CD14-positive monocyte (primary cell): ENCODE results near the gene ZFPL1. TPM values are rescaled to one million over a fixed set of nuclear protein-coding genes. Genes with fewer than 3 reads are reported as not detected.
A peak's percentile ranks its signal among the peaks of the same experiment; 100 is the strongest.

Experiments
- DNase-seq, 3 donors: peaks; one replicate each; pipeline ENCODE4 v3.0.0-alpha.2; 2011 to 2022
- H2AFZ ChIP-seq: 2 replicates; pipeline ENCODE4 v1.6.0; 2012; ENCODE audit warnings: mild to moderate bottlenecking, low read depth, low read length, inconsistent platforms; ENCODE audit not compliant: insufficient read depth, poor library complexity, severe bottlenecking
- H3K27ac ChIP-seq, 2 donors: 1 replicate in 1 of 2; 2 replicates in 1 of 2; pipeline ENCODE4 v1.5.1; 2012 to 2013; ENCODE audit warnings: low read length in 2 of 2, control low read depth in 1 of 2, inconsistent platforms in 1 of 2, low read depth in 1 of 2, mild to moderate bottlenecking in 1 of 2
- H3K27me3 ChIP-seq, 2 donors: one replicate each; pipeline versions ENCODE4 v1.6.0 to v1.6.1; 2011 to 2013; ENCODE audit warnings: low read length in 2 of 2; ENCODE audit not compliant: control insufficient read depth in 2 of 2, insufficient read depth in 2 of 2
- H3K36me3 ChIP-seq, 2 donors: replicated peaks in 1 of 2; 1 replicate in 1 of 2; 2 replicates in 1 of 2; pipeline versions ENCODE4 v1.5.1 to v1.6.1; 2012 to 2013; ENCODE audit warnings: low read length in 2 of 2, control low read depth in 1 of 2, inconsistent platforms in 1 of 2, mild to moderate bottlenecking in 1 of 2; ENCODE audit not compliant: insufficient read depth in 2 of 2, control insufficient read depth in 1 of 2
- H3K4me1 ChIP-seq, 2 donors: 1 replicate in 1 of 2; 2 replicates in 1 of 2; pipeline versions ENCODE4 v1.5.1 to v1.6.1; 2012 to 2013; ENCODE audit warnings: low read length in 2 of 2, control low read depth in 1 of 2, inconsistent platforms in 1 of 2, mild to moderate bottlenecking in 1 of 2, moderate library complexity in 1 of 2; ENCODE audit not compliant: insufficient read depth in 2 of 2, control insufficient read depth in 1 of 2
- H3K4me2 ChIP-seq: replicated peaks from 2 replicates; pipeline ENCODE3; 2012; ENCODE audit warnings: low read length, moderate library complexity, mild to moderate bottlenecking; ENCODE audit not compliant: poor library complexity, severe bottlenecking; ENCODE audit errors: extremely low read depth
- H3K4me3 ChIP-seq, 3 experiments: fragments of 200-600 bp in 1 of 3; sonication (generic) in 1 of 3; replicated peaks in 1 of 3; 1 replicate in 2 of 3; 2 replicates in 1 of 3; pipeline ENCODE4 v1.5.1; 2011 to 2013; ENCODE audit warnings: low read length in 3 of 3, mild to moderate bottlenecking in 3 of 3, control low read depth in 2 of 3, low read depth in 2 of 3, inconsistent platforms in 1 of 3, moderate library complexity in 1 of 3
- H3K79me2 ChIP-seq: 2 replicates; pipeline ENCODE4 v1.6.0; 2012; ENCODE audit warnings: mild to moderate bottlenecking, control low read depth, inconsistent platforms, low read length, moderate library complexity; ENCODE audit not compliant: insufficient read depth
- H3K9ac ChIP-seq: 2 replicates; pipeline ENCODE4 v1.6.0; 2017; ENCODE audit warnings: low read length, mild to moderate bottlenecking; ENCODE audit not compliant: insufficient read depth, poor library complexity, severe bottlenecking
- H3K9me3 ChIP-seq, 2 donors: replicated peaks in 1 of 2; 1 replicate in 1 of 2; 2 replicates in 1 of 2; pipeline versions ENCODE4 v1.5.1 to v1.6.1; 2012 to 2013; ENCODE audit warnings: low read length in 2 of 2, control low read depth in 1 of 2; ENCODE audit not compliant: control insufficient read depth in 1 of 2, insufficient read depth in 1 of 2
- H4K20me1 ChIP-seq: 2 replicates; pipeline ENCODE4 v1.6.0; 2012; ENCODE audit warnings: mild to moderate bottlenecking, low read length, control low read depth, moderate library complexity; ENCODE audit not compliant: insufficient read depth
- H3K27ac Mint-ChIP-seq, 7 donors: one replicate each; pipeline ENCODE4 v1.8.0; 2020; ENCODE audit warnings: mild to moderate bottlenecking in 7 of 7, mixed read lengths in 7 of 7, moderate library complexity in 6 of 7, inconsistent platforms in 2 of 7
- H3K27me3 Mint-ChIP-seq, 3 donors: one replicate each; pipeline ENCODE4 v1.8.0; 2021 to 2022; ENCODE audit warnings: low read depth in 3 of 3, mild to moderate bottlenecking in 3 of 3, mixed read lengths in 3 of 3, moderate library complexity in 3 of 3, inconsistent platforms in 1 of 3
- H3K36me3 Mint-ChIP-seq, 2 donors: one replicate each; pipeline ENCODE4 v1.8.0; 2020; ENCODE audit warnings: mixed read lengths in 2 of 2, inconsistent platforms in 1 of 2, mild to moderate bottlenecking in 1 of 2
- H3K4me1 Mint-ChIP-seq: one replicate; pipeline ENCODE4 v1.8.0; 2020; ENCODE audit warnings: mild to moderate bottlenecking, mixed read lengths
- H3K4me3 Mint-ChIP-seq, 2 donors: one replicate each; pipeline ENCODE4 v1.8.0; 2020; ENCODE audit warnings: mild to moderate bottlenecking in 2 of 2, mixed read lengths in 2 of 2, moderate library complexity in 1 of 2
- H3K9me3 Mint-ChIP-seq, 7 donors: one replicate each; pipeline ENCODE4 v1.8.0; 2020 to 2022; ENCODE audit warnings: mixed read lengths in 7 of 7, mild to moderate bottlenecking in 6 of 7, moderate library complexity in 6 of 7, inconsistent platforms in 2 of 7
- WGBS: methylation state at CpG from one replicate; pipeline ENCODE4 v1.1.5; 2013; ENCODE audit warnings: missing lambda C conversion rate; ENCODE audit not compliant: insufficient coverage; 5-methylcytosine and 5-hydroxymethylcytosine counted together
- intact Hi-C, 2 donors: fragments of 100-400 bp; cut with micrococcal nuclease; formaldehyde crosslinking; loops; one replicate each; pipeline versions ENCODE4 v1.15.0 to v1.15.1; 2023
- polyA plus RNA-seq, 3 donors: library from polyadenylated mRNA; depleted of rRNA in 1 of 3; unstranded in 2 of 3; stranded (reverse) in 1 of 3; fragments of 300-500 nt in 2 of 3; fragments of >200 nt in 1 of 3; fragmentation: Illumina TruSeq in 2 of 3; gene quantifications; 1 replicate in 2 of 3; 2 replicates in 1 of 3; pipeline ENCODE4 v1.2.3, GENCODE V29; 2012 to 2021
- TF ChIP-seq, protein P1 (sequence below): fragments of 200-600 bp; IDR thresholded peaks from one replicate; pipeline ENCODE4 v1.8.0; 2022; ENCODE audit warnings: antibody characterized with exemption, mild to moderate bottlenecking

The ZFPL1 gene
- polyA plus RNA-seq, 3 donors, result 25.1 to 41.1 (median 27.2) TPM

- H4K20me1 ChIP-seq, result peaks cover 25% of the 10 kb centered on the region
- peaks cover 45% of the 10 kb centered on the region for H3K4me1 Mint-ChIP-seq
- peak overlapping the region; percentile 82 to 90 for H3K4me3 Mint-ChIP-seq
- H3K4me3 ChIP-seq, result peak overlapping the region; percentile 60 to 93 (median 91)
- intact Hi-C loops, result loop anchor here in 1 of 2 donors (2.0 kb wide), 1 partner anchor 18 kb away; the partner anchor contains the start of gene SYVN1
- H2AFZ ChIP-seq, result peak overlapping the region; percentile 87
- peak overlapping the region in 1 of 2 donors; percentile 85 for H3K27ac ChIP-seq
- no peaks in the 10 kb centered on the region for H3K9me3 ChIP-seq
- H3K79me2 ChIP-seq, result peaks cover 37% of the 10 kb centered on the region
- H3K9ac ChIP-seq, result peak overlapping the region; percentile 89
- peaks cover 13 to 22% (median 15%) of the 10 kb centered on the region in 3 donors for H3K27me3 Mint-ChIP-seq
- H3K9me3 Mint-ChIP-seq, result peaks cover 0 to 6% (median 0%) of the 10 kb centered on the region in 7 donors
- peak overlapping the region; percentile 93 for H3K4me2 ChIP-seq
- H3K27me3 ChIP-seq, result peaks cover 0 to 15% of the 10 kb centered on the region in 2 donors
- H3K36me3 ChIP-seq, result peaks cover 29 to 33% of the 10 kb centered on the region in 2 donors
- TF ChIP-seq, protein P1, sequence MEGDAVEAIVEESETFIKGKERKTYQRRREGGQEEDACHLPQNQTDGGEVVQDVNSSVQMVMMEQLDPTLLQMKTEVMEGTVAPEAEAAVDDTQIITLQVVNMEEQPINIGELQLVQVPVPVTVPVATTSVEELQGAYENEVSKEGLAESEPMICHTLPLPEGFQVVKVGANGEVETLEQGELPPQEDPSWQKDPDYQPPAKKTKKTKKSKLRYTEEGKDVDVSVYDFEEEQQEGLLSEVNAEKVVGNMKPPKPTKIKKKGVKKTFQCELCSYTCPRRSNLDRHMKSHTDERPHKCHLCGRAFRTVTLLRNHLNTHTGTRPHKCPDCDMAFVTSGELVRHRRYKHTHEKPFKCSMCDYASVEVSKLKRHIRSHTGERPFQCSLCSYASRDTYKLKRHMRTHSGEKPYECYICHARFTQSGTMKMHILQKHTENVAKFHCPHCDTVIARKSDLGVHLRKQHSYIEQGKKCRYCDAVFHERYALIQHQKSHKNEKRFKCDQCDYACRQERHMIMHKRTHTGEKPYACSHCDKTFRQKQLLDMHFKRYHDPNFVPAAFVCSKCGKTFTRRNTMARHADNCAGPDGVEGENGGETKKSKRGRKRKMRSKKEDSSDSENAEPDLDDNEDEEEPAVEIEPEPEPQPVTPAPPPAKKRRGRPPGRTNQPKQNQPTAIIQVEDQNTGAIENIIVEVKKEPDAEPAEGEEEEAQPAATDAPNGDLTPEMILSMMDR, result no peak
- peaks cover 44 to 48% of the 10 kb centered on the region in 2 donors for H3K36me3 Mint-ChIP-seq
- no peak for DNase-seq
- peaks cover 35 to 53% of the 10 kb centered on the region in 2 donors for H3K4me1 ChIP-seq
- WGBS, result 25% methylated on average over 68 of the region's 68 CpGs
- peak overlapping the region in 5 of 7 donors; percentile 22 to 84 (median 62) for H3K27ac Mint-ChIP-seq
Measured at GRCh38 chr11:65116370-65117205, 32.6 kb downstream of the ZFPL1 start.

GRCh38 chr11:65117206-65118096, 33.4 kb downstream of the ZFPL1 start, which contains the start of gene ZNHIT2:
TSS of gene ZNHIT2 (minus strand) at chr11:65117701. CDS start at chr11:65117653, 48 bp downstream.
- DNase-seq, result peak; percentile 99
- peak within 1 kb of the TSS; percentile 87 for H2AFZ ChIP-seq
- intact Hi-C loops, result loop anchor here in 1 of 2 donors (2.0 kb wide), 1 partner anchor 17 kb away; the partner anchor contains the start of gene SYVN1
- Mint-ChIP-seq H3K36me3 (peaks cover 44 to 48% of the 10 kb centered on the region in 2 donors), H3K27me3 (peaks cover 13 to 17% (median 13%) of the 10 kb centered on the region in 3 donors), H3K4me3 (peak within 1 kb of the TSS; percentile 82 to 90), H3K27ac (peak within 1 kb of the TSS; percentile 79 to 90 (median 88)), H3K4me1 (peaks cover 39% of the 10 kb centered on the region), H3K9me3 (peaks cover 0 to 6% (median 0%) of the 10 kb centered on the region in 7 donors)
- H4K20me1 ChIP-seq, result peaks cover 18% of the 10 kb centered on the region
- H3K4me3 ChIP-seq, result peak within 1 kb of the TSS; percentile 60 to 93 (median 91)
- H3K9ac ChIP-seq, result peak within 1 kb of the TSS; percentile 89
- under 1% methylated on average over 89 of the region's 89 CpGs for WGBS
- H3K4me1 ChIP-seq, result peaks cover 30 to 48% of the 10 kb centered on the region in 2 donors
- peaks cover 0 to 15% of the 10 kb centered on the region in 2 donors for H3K27me3 ChIP-seq
- TF ChIP-seq, protein P1, result peak; percentile 94
- H3K27ac ChIP-seq, result peak within 1 kb of the TSS; percentile 67 to 85
- peak within 1 kb of the TSS; percentile 93 for H3K4me2 ChIP-seq
- no peaks in the 10 kb centered on the region for H3K9me3 ChIP-seq
- peaks cover 45% of the 10 kb centered on the region for H3K79me2 ChIP-seq
- peaks cover 29 to 33% of the 10 kb centered on the region in 2 donors for H3K36me3 ChIP-seq
